RWPE2 (cell line): ENCODE measurements around the gene PTK6.

Source experiments
- ATAC-seq: fragments of 200-7000 bp; cut with Tn5 transposase; 3 replicates; pipeline ENCODE4 v1.9.1; 2021; ENCODE audit warnings: low read depth
- DNase-seq: peaks from one replicate; pipeline ENCODE4 v3.0.0-alpha.2; 2020; ENCODE audit warnings: low spot score
- H3K27ac ChIP-seq: fragments of 450-650 bp; 2 replicates; pipeline ENCODE4 v1.5.1; 2017; ENCODE audit warnings: mild to moderate bottlenecking; ENCODE audit not compliant: poor library complexity, severe bottlenecking
- H3K27me3 ChIP-seq: fragments of 250-450 bp; sonication (Bioruptor Pico); 2 replicates; pipeline ENCODE4 v1.5.1; 2021; ENCODE audit warnings: mild to moderate bottlenecking, moderate library complexity; ENCODE audit not compliant: insufficient read depth, poor library complexity, severe bottlenecking
- H3K36me3 ChIP-seq: fragments of 250-450 bp; sonication (Bioruptor Pico); 2 replicates; pipeline ENCODE4 v1.5.1; 2020; ENCODE audit warnings: low read depth, mild to moderate bottlenecking, moderate library complexity
- H3K4me1 ChIP-seq: fragments of 250-450 bp; sonication (Bioruptor Pico); 2 replicates; pipeline ENCODE4 v1.5.1; 2021; ENCODE audit warnings: mild to moderate bottlenecking, moderate library complexity; ENCODE audit not compliant: insufficient read depth, poor library complexity, severe bottlenecking
- H3K4me3 ChIP-seq: fragments of 250-450 bp; sonication (Bioruptor Pico); 2 replicates; pipeline ENCODE4 v1.5.1; 2021; ENCODE audit warnings: mild to moderate bottlenecking, moderate library complexity; ENCODE audit not compliant: severe bottlenecking
- H3K9me3 ChIP-seq: fragments of 250-450 bp; sonication (Bioruptor Pico); 2 replicates; pipeline ENCODE4 v1.5.1; 2021; ENCODE audit warnings: mild to moderate bottlenecking, moderate library complexity; ENCODE audit not compliant: severe bottlenecking
- TF ChIP-seq, protein P1 (sequence below): fragments of 450-650 bp; IDR thresholded peaks from one replicate; pipeline ENCODE4 v1.5.1; 2017; ENCODE audit warnings: mild to moderate bottlenecking, moderate library complexity; ENCODE audit not compliant: poor library complexity, severe bottlenecking

Gene PTK6

DNA sequence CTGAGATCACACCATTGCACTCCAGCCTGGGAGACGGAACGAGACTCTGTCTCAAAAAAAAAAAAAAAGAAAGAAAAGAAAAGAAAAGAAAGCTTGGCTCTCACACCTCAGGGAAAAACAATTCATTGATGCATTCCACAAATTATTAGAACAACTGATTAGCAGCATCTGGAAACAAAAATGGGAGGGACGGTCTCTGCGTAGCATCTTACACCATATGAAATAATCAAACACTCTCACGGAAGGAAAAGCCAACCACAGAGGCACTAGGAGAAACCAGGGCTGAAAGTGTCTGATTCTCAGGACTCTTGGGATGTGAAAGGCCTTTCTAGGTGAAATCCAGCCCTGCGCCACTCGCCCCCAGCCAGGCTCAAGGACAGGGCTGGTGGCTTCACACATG is 39.1 kb upstream of the PTK6 start:
- DNase-seq (no peak), ATAC-seq (no peak)
- no peak overlapping the region for H3K27ac ChIP-seq
- peaks cover 4% of the 10 kb centered on the region for H3K4me1 ChIP-seq
- no peaks in the 10 kb centered on the region for H3K9me3 ChIP-seq
- TF ChIP-seq, protein P1, sequence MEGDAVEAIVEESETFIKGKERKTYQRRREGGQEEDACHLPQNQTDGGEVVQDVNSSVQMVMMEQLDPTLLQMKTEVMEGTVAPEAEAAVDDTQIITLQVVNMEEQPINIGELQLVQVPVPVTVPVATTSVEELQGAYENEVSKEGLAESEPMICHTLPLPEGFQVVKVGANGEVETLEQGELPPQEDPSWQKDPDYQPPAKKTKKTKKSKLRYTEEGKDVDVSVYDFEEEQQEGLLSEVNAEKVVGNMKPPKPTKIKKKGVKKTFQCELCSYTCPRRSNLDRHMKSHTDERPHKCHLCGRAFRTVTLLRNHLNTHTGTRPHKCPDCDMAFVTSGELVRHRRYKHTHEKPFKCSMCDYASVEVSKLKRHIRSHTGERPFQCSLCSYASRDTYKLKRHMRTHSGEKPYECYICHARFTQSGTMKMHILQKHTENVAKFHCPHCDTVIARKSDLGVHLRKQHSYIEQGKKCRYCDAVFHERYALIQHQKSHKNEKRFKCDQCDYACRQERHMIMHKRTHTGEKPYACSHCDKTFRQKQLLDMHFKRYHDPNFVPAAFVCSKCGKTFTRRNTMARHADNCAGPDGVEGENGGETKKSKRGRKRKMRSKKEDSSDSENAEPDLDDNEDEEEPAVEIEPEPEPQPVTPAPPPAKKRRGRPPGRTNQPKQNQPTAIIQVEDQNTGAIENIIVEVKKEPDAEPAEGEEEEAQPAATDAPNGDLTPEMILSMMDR = no peak
- no peaks in the 10 kb centered on the region for H3K27me3 ChIP-seq
- H3K4me3 ChIP-seq = no peak overlapping the region
- peaks cover 10% of the 10 kb centered on the region for H3K36me3 ChIP-seq

DNA sequence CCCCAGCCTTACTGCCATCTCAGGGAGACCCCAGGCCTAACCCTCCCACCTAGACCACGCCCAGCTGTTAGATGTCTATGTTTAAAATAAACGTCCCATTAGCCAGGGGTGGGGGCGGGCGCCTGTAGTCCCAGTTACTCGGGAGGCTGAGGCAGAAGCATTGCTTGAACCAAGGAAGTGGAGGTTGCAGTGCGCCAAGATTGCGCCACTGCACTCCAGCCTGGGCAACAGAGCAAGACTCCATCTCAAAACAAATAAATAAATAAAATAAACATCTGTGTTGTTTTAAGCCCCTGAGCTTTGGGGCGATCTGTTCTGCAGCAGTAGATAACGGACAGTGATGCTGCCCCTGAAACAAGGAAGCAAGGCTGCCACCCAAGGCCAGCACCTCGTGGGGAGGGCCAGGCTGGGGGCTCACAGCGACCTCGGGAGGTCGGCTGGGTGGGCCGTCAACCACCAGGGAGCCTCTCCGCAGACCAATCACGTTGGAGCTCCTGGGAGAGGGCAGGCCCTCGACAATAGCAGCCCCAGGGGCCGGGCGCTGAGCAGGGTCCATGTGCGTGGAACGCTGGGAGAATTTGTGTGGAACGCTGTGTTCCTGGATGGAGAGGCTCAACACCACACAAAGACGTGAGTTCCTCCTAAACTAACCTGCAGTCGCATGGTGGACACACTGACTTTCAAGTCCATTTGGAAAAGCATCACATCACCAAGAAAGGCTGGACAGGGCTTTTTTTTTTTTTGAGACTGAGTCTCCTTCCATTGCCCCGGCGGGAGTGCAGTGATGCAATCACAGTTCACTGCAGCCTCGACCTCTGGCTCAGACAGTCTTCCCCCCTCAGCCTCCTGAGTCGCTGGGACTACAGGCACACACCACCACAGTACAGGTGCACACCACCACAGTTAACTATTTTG is 37.9 kb upstream of the PTK6 start:
- ATAC-seq (no peak), DNase-seq (no peak)
- Histone ChIP-seq H3K4me1 (peaks cover 4% of the 10 kb centered on the region), H3K9me3 (no peaks in the 10 kb centered on the region), H3K36me3 (peaks cover 10% of the 10 kb centered on the region), H3K27ac (peak overlapping the region; percentile 36), H3K4me3 (no peak overlapping the region), H3K27me3 (no peaks in the 10 kb centered on the region)
- TF ChIP-seq, protein P1 = no peak

DNA sequence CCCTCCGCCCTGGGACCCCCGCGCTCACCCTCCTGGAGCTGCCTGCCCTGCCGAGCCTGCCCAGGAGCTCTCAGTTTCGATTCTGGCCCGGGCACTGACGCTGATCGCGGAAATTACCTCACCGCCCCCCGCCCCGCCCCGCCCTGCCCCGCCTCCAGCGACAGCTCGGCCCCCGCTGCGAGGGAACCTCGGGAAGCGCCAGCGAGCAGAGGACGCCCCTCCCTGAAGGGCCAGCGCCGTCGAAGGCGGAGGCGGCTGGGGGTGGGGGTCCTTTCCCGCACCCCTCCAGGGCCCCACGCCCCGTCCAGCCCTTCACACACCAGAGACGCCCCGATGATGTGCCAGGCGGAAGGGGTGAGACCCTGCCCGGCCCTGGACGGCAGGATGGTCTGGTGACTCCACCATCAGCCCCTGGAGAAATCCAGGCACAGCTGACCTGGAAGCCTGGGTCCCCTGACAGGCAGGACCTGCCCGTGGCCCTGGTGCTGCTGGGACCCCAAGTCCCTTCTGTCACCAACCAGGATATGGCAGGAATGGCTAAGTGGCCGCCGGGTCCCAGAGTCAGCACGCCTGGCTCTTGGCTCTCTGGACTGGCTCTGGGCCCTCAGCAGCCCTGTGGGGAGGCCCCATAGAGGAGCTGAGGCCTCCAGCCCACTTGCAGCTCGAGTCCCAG is 37.1 kb upstream of the PTK6 start, which contains the start of gene HELZ2:
TSS of gene HELZ2 (minus strand) at position 84 of the 673 bp plus-strand sequence. CDS start 1,854 bp downstream, outside the sequence.
- Histone ChIP-seq H3K36me3 (peaks cover 10% of the 10 kb centered on the region), H3K9me3 (no peaks in the 10 kb centered on the region), H3K27me3 (no peaks in the 10 kb centered on the region), H3K27ac (peak within 1 kb of the TSS; percentile 36), H3K4me1 (peaks cover 4% of the 10 kb centered on the region), H3K4me3 (peak within 1 kb of the TSS; percentile 82)
- ATAC-seq = peak; percentile 77
- TF ChIP-seq, protein P1 = no peak
- DNase-seq = no peak

DNA sequence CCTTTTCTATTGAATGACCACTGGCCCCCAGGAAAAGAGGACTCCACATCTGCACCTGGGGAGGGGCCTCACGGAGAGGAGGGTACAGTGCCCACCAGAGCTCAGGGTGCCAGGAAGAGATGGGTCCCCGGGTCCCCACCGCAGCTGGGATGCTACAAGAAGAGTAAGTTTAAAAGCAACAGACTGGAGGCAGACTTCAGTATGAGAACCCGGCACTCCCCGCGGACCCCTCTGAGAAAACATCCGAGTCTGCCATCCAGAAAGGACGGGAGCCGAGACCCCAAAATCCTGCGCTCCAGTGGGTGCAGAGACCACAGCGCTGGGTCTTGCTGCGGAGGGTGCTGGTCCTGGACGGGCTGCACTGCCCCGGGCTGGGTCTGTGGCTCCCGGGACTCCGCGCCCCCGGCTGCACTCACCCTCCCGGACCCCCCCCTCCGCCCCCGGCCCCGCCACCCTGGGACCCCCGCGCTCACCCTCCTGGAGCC is 36.5 kb upstream of the PTK6 start:
- no peaks in the 10 kb centered on the region for H3K9me3 ChIP-seq
- TF ChIP-seq, protein P1 = no peak
- no peaks in the 10 kb centered on the region for H3K27me3 ChIP-seq
- peak; percentile 41 for ATAC-seq
- peak overlapping the region; percentile 36 for H3K27ac ChIP-seq
- H3K4me3 ChIP-seq = peak overlapping the region; percentile 82
- DNase-seq = no peak
- H3K36me3 ChIP-seq = peaks cover 10% of the 10 kb centered on the region
- H3K4me1 ChIP-seq = peaks cover 4% of the 10 kb centered on the region
